Measurements from ENCODE around the gene NAPA. TPM values are rescaled to one million over a fixed set of nuclear protein-coding genes. Genes with fewer than 3 reads are reported as not detected.

NAPA gene
- total and polyA plus RNA-seq, 2 of the 13 experiments (the other 11 are each of a cell fraction or from before 2014, with no cell fraction given) = 32.6 to 65.9 TPM

- TF ChIP-seq HMGA1 (CRISPR knock-in tag; conservative IDR thresholded peaks at IDR 0.05) = no peak
- TF ChIP-seq SP140L (CRISPR knock-in tag; IDR thresholded peaks at IDR 0.05; ENCODE audit: borderline replicate concordance) = no peak
- no peak for TF ChIP-seq ZC3H4 (CRISPR knock-in tag; IDR thresholded peaks at IDR 0.05; ENCODE audit: borderline replicate concordance)
- no peak for TF ChIP-seq IKZF5 (CRISPR knock-in tag; IDR thresholded peaks at IDR 0.05)
- TF ChIP-seq TBX3 (IDR thresholded peaks at IDR 0.05; ENCODE audit: borderline replicate concordance) = no peak
- no peak for TF ChIP-seq TRIM22 (IDR thresholded peaks at IDR 0.05)
- TF ChIP-seq ZNF230 (CRISPR knock-in tag; IDR thresholded peaks at IDR 0.05) = no peak
- no peak for TF ChIP-seq DR1 (CRISPR knock-in tag; IDR thresholded peaks at IDR 0.05)
- no peak for TF ChIP-seq RARA (CRISPR knock-in tag; IDR thresholded peaks at IDR 0.05)
- TF ChIP-seq MLLT10 (CRISPR knock-in tag; IDR thresholded peaks at IDR 0.05) = no peak
- TF ChIP-seq MIER3 (CRISPR knock-in tag; IDR thresholded peaks at IDR 0.05; ENCODE audit: borderline replicate concordance) = no peak
- TF ChIP-seq ZNF292 (CRISPR knock-in tag; IDR thresholded peaks at IDR 0.05; ENCODE audit: borderline replicate concordance, low read depth) = no peak
- no peak for TF ChIP-seq ZBTB44 (CRISPR knock-in tag; IDR thresholded peaks at IDR 0.05)
- H3K36me3 ChIP-seq (replicated peaks in 1 of 2; ENCODE audit: control insufficient read depth in 1 of 2, insufficient read depth in 2 of 2, low read length in 2 of 2) = no peaks in the 10 kb centered on the region
- no peaks in the 10 kb centered on the region for H4K20me1 ChIP-seq (ENCODE audit: insufficient read depth, low read length)
- POLR2A ChIA-PET = no interaction called here
- in situ Hi-C loops (cut with HindIII; ENCODE audit: extremely low pct_ligation_motif_present, low pct_unique_long_range_greater_than_20kb) = no loop called here
- WGBS (ENCODE audit: low lambda C conversion rate) = 28% methylated on average over 4 of the region's 4 CpGs
- BruUV-seq (replicated peaks) = no TSS peak
- FAIRE-seq = no peak
- H2AFZ ChIP-seq (ENCODE audit: low read length) = no peak overlapping the region
- CTCF ChIA-PET (ENCODE audit: low intra/inter-chr PET ratio, low total read pairs) = no interaction called here
- H3K27me3 ChIP-seq (ENCODE audit: control insufficient read depth in 1 of 2, insufficient read depth in 2 of 2, low read length in 2 of 2) = peaks cover 4 to 18% of the 10 kb centered on the region in 2 experiments; a peak in 4 of 5 replicates
- intact Hi-C loops (cut with micrococcal nuclease; ENCODE audit: unreplicated experiment) = no loop called here
- no peak overlapping the region for H3K27ac ChIP-seq (ENCODE audit: extremely low read length, insufficient read depth, low read length)
- H3K4me2 ChIP-seq (ENCODE audit: low read depth, low read length) = no peak overlapping the region
- DNase-seq (ENCODE audit: low spot score) = no peak
- no peak overlapping the region for H3K9ac ChIP-seq (ENCODE audit: insufficient read depth, low read depth, low read length)
- H3K9me3 ChIP-seq (ENCODE audit: low read length) = no peaks in the 10 kb centered on the region
- no peaks in the 10 kb centered on the region for H3K79me2 ChIP-seq (ENCODE audit: insufficient read depth, low read length)
- H3K4me1 ChIP-seq (ENCODE audit: insufficient read depth, low read length) = no peaks in the 10 kb centered on the region
- no peak for ATAC-seq
- H3K4me3 ChIP-seq (replicated peaks in 1 of 3; ENCODE audit: insufficient read depth in 1 of 3, low read depth in 2 of 3, low read length in 3 of 3) = no peak overlapping the region
Measured at GRCh38 chr19:47537493-47537892, 22.6 kb upstream of the NAPA start.
